ENCODE results near the gene IFNL2. TPM values are rescaled to one million over a fixed set of nuclear protein-coding genes. Genes with fewer than 3 reads are reported as not detected.

The IFNL2 gene
- total RNA-seq, 6 experiments from 2014 or later: not detected

DNA sequence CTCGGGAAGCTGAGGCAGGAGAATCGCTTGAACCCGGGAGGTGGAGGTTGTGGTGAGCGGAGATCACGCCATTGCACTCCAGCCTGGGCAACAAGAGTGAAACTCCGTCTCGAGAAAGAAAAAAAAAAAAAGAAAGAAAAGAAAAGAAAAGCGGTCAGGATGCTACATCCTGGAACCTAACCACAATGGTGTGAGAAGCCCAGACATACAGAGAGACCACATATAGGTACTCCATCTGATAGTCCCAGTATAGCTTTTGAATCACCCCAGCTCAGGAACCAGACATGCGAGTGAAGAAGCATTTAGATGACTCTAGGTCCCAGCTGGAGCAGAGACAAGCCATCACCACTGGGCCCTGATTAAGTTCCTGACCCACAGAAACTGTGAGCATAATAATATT, 31.2 kb downstream of the IFNL2 start:
- Mint-ChIP-seq H3K4me1 (ENCODE audit: low read depth) (no peaks in the 10 kb centered on the region), H3K4me3 (no peak overlapping the region), H3K27me3 (ENCODE audit: insufficient read depth) (peaks cover 37% of the 10 kb centered on the region), H3K9me3 (no peaks in the 10 kb centered on the region), H3K27ac (no peak overlapping the region), H3K36me3 (ENCODE audit: low read depth) (no peaks in the 10 kb centered on the region)
- no peak for DNase-seq
- TF ChIP-seq, protein P1, sequence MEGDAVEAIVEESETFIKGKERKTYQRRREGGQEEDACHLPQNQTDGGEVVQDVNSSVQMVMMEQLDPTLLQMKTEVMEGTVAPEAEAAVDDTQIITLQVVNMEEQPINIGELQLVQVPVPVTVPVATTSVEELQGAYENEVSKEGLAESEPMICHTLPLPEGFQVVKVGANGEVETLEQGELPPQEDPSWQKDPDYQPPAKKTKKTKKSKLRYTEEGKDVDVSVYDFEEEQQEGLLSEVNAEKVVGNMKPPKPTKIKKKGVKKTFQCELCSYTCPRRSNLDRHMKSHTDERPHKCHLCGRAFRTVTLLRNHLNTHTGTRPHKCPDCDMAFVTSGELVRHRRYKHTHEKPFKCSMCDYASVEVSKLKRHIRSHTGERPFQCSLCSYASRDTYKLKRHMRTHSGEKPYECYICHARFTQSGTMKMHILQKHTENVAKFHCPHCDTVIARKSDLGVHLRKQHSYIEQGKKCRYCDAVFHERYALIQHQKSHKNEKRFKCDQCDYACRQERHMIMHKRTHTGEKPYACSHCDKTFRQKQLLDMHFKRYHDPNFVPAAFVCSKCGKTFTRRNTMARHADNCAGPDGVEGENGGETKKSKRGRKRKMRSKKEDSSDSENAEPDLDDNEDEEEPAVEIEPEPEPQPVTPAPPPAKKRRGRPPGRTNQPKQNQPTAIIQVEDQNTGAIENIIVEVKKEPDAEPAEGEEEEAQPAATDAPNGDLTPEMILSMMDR (IDR thresholded peaks at IDR 0.05): no peak

DNA sequence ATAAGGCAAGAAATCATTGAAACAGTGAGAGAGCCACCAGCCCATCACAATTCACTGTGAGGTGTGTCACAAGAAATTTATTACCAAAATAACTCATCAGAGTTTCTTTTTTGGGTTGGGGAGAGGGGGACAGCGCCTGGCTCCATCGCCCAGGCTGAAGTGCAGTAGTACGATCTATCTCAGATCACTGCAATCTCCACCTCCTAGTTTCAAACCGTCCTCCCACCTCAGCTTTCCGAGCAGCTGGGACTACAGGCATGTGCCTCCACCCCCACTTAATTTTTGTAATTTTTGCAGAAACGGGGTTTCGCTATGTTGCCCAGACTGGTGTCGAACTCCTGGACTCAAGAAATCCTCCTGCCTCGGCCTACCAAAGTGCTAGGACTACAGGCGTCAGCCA, 31.6 kb downstream of the IFNL2 start:
- Mint-ChIP-seq H3K27me3 (ENCODE audit: insufficient read depth) (peaks cover 36% of the 10 kb centered on the region), H3K4me1 (ENCODE audit: low read depth) (no peaks in the 10 kb centered on the region), H3K9me3 (no peaks in the 10 kb centered on the region), H3K4me3 (no peak overlapping the region), H3K36me3 (ENCODE audit: low read depth) (no peaks in the 10 kb centered on the region), H3K27ac (no peak overlapping the region)
- no peak for DNase-seq
- TF ChIP-seq, protein P1 (IDR thresholded peaks at IDR 0.05): no peak

DNA sequence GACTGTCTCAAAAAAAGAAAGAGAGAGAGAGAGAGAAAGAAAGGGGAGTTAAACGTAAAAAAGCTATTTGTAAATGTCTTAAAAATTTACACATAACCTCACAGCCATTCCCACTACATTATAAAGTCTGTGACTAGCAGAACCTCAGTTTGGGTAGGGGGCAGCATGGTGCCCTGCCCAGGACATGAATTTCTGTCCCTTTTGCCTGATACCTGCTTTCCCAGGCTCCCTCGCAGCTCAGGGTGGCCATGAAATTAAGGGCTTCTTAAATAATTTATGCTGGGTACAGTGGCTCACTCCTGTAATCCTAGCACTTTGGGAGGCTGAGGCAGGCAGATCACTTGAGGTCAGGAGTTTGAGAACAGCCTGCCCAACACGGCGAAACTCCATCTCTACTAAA, 32.8 kb downstream of the IFNL2 start:
- Mint-ChIP-seq H3K9me3 (no peaks in the 10 kb centered on the region), H3K36me3 (ENCODE audit: low read depth) (no peaks in the 10 kb centered on the region), H3K4me1 (ENCODE audit: low read depth) (no peaks in the 10 kb centered on the region), H3K4me3 (no peak overlapping the region), H3K27ac (no peak overlapping the region), H3K27me3 (ENCODE audit: insufficient read depth) (peaks cover 41% of the 10 kb centered on the region)
- TF ChIP-seq, protein P1 (IDR thresholded peaks at IDR 0.05): no peak
- DNase-seq: no peak

DNA sequence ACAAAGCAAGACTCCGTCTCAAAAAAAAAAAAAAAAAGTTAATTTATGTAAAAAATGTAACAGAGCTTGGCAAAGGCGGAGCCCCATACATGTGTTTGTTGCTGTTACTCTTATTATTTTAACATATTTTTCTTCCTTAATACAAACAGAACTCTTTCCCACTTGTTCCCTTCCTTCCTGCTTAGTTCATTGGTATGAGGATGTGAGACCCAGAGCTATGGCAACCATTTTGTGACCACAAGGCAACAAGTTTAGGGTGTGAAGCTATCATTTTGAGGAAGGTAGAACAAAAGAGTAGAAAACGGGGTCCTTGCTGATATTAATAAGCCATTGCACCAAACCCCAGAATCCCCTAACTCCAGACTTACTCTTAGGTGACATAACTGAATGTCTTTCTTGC, 33.4 kb downstream of the IFNL2 start:
- Mint-ChIP-seq H3K36me3 (ENCODE audit: low read depth) (no peaks in the 10 kb centered on the region), H3K4me3 (no peak overlapping the region), H3K9me3 (no peaks in the 10 kb centered on the region), H3K27ac (no peak overlapping the region), H3K27me3 (ENCODE audit: insufficient read depth) (peaks cover 44% of the 10 kb centered on the region), H3K4me1 (ENCODE audit: low read depth) (no peaks in the 10 kb centered on the region)
- TF ChIP-seq, protein P1 (IDR thresholded peaks at IDR 0.05): no peak
- no peak for DNase-seq

DNA sequence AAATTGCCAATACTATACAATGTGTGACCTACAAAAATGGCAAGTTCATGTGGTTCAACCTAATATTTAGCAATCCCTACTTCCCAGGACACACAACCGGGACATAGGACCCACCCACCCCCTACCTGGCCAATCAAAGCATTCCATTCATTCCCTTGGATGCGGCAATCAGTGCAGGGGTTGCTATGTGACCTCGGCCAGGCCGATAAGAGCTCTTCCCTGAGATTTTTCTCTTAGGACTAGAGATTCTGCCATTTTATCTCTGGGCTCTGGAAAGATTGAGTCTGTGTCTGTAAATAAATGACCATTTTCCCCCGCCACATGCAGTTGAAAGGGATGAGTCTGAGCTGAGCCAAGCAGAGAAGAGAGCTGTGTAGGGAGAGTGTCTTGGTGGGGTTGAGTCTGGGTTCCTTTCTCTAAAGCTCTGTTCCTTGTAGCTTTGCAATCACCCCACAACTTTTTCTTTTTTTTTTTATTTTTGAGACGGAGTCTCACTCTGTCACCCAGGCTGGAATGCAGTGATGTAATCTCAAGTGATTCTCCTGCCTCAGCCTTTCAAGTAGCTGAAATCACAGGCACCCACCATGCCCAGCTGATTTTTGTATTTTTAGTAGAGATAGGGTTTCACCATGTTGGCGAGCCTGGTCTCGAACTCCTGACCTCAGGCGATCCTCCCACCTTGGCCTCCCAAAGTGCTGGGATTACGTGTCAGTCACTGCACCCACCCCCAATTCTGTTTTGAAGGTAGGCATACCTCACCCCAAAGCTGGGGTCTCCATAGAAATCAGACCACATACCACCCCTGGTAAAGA, 35.4 kb downstream of the IFNL2 start:
- TF ChIP-seq, protein P1 (IDR thresholded peaks at IDR 0.05): no peak

More for the DNA sequence above, 35.4 kb downstream of the IFNL2 start:
- DNase-seq: no peak
- Mint-ChIP-seq H3K4me3 (no peak overlapping the region), H3K27ac (no peak overlapping the region), H3K36me3 (ENCODE audit: low read depth) (no peaks in the 10 kb centered on the region), H3K9me3 (no peaks in the 10 kb centered on the region), H3K4me1 (ENCODE audit: low read depth) (no peaks in the 10 kb centered on the region), H3K27me3 (ENCODE audit: insufficient read depth) (peaks cover 39% of the 10 kb centered on the region)

All from HFFc6 (cell line).